ENCODE data around the gene OR4D11.

OR4D11 gene

DNA sequence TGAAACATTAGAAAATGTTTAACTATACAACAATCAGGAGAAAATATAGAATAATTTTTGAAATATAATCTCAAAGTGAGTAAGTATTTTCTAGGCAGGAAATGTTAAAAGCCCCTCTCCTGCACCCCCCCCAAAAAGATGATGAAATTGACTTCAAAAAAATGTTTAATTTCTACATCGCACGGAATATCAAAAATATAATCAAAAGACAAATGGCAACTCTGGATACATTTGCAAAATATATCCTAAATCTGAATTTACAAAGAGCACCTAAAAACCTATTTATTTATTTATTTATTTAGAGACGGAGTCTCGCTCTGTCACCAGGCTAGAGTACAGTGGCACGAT lies 44.9 kb downstream of the OR4D11 start:
- no peak for DNase-seq (ENCODE audit: low read depth in 2 of 2)

DNA sequence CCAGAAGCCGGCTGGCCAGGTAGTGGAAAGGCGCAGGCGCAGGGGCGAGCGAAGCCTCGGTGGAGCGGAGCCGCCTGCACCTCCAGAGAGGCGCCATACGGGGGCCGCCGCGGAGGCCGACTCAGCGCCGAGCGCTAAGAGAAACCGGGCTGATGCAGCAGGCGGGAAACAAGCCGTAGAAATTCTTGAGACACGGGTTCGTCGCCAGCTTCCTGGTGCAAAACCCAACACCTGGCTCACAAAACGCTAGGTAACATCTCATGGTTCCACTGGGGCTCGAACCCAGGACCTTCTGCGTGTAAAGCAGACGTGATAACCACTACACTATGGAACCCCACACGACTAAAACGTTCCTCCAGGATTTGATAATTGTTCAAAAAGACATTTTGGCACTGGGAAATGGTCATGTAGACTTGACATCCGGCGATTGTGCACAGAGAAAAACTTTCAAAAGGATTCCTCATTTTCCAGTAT lies 47.0 kb downstream of the OR4D11 start:
- peak; percentile 62 to 80 for DNase-seq (ENCODE audit: low read depth in 2 of 2)

- DNase-seq (ENCODE audit: low read depth in 2 of 2): peak; percentile 54 to 57
These were observed 47.7 kb downstream of the OR4D11 start for GRCh38 chr11:59550842-59551658.

DNA sequence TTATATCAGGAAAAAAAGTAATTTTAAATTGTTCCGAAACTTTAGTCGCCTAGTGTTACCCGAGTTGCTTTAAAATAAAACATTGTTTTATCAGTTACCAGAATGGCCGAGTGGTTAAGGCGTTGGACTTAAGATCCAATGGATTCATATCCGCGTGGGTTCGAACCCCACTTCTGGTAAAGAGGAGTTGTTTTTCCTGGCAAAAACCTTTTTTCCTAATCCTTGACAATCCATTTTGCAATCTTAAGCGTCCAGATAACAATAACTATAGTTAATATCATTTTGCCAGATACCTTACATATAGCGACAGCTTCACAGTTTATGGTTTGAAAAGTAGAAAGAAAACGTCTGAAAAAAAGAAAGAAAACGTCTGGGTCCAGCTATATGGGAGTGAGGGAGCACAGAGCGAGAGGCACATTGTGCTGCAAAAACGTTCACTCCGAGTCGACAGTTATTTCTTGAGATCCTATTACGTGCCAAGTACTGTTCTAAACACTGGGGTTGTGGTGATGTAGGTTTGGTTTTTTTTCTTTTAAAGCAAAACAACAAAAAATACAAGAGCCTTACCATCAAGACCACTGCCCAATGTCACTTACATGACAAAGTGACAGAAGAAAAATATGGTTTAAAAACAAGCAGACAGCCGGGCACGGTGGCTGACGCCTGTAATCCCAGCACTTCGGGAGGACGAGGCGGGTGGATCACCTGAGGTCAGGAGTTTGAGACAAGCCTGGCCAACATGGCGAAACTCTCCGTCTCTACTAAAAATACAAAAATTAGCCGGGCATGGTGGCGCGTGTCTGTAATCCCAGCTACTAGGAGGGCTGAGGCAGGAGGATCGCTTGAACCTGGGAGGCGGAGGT lies 48.5 kb downstream of the OR4D11 start:
- DNase-seq (ENCODE audit: low read depth in 2 of 2): no peak

GRCh38 chr11:59552844-59553243 lies 49.5 kb downstream of the OR4D11 start:
- DNase-seq (ENCODE audit: low read depth in 2 of 2): no peak

GRCh38 chr11:59553323-59553722 lies 49.9 kb downstream of the OR4D11 start:
- no peak for DNase-seq (ENCODE audit: low read depth in 2 of 2)

Measured in activated CD8-positive, alpha-beta memory T cell treated with anti-CD3 and anti-CD28 coated beads for 4 hours (primary cell).